ENCODE measurements around the gene TBC1D14.
A peak's percentile ranks its signal among the peaks of the same experiment; 100 is the strongest.

Gene TBC1D14

DNA sequence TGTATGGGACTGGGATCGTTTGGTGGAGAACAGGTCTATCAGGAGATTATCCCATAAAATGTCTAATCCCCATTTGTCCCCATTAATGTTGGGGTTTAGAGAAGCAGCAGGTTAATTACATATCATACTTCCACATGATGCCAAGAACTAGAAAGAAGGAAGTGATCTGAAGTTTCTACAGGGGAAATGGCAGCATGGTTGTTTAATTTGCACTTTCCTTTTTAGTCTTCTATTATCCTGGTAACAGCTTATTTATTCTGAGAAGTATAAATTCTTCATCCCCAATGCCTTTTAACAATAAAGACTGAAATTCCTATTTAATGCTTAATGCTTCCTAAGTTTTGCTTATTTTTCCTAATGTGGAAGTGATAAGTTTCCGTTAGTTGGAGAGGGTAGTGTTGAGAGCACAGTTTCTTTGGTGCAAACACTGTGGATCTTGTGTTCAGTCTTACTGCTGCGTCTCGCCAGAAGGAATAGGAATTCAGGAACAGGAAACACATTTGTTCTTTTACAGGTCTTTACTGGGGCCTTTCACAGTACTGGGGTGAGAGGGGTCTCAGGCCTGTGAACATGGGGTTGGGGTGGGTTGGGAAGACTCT lies 74.0 kb downstream of the TBC1D14 start:
- DNase-seq: no peak

DNA sequence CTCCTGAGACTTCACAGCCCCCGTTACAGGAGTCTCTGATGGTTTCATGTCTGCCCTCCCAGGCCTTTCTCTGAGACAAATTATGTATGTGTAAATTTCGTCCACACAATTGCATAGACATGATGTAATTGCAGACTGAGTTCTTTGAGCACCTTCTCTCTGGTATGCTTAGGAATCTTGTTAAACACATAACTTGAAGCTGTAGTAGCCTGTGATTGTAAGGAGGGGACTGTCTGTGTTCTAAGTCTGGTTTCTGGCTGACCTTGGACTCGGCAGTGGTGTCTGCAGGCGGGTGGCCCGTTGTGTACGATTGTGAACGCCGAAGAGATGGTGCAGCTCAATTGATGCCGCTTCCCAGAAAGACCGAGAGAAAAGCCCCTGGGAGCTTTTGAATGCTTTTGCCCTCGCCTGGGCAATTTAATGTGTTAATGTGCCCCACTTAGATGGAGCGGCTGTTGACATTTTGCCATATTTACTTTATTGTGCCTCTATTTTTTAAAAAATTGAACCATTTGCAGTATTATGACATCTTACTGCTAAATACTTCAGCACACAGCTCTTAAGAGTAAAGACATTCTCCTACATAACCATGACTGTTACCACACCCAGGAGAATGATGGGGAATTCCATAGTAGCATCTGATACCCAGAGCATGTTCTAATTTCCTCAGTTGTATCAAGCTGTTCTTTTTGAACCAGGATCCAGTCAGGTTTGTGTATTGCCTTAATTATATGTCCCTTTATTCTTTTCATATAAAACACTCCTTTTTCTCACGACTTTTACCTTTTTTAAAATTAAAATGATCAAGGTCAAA lies 75.2 kb downstream of the TBC1D14 start:
- DNase-seq: no peak

DNA sequence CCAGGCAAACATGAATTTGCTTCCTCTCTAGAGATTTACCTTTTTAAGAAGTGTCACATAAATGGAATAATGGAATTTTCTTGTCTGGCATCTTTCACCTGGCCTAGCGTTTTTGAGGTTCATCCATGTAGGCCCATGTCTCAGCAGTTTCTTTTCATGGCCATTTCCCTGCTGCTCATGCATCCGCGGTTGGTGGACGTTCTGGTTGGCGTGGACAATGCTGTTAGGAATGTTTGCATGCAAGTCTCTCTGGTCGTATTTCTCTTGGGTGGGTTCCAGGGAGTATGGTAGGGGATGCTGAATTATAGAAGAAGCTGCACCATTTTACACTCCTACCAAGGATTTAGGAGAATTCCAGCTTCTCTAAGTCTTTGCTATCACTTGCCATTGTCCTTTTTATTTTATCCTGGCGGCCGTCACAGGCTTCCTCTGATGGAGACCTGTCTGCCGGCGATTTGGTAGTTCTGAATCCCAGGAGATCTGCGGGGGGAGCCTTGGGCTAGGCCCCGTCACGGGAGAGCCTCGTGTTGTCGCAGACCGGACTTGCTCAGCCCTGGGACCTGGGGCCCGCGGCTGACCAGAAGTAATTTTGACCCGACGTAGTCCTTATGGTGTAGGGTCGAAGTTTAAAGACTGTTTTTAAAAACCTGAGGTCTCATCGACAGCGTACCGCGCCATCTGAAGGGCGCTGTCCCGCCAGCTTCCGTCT lies 76.6 kb downstream of the TBC1D14 start:
- no peak for DNase-seq

DNA sequence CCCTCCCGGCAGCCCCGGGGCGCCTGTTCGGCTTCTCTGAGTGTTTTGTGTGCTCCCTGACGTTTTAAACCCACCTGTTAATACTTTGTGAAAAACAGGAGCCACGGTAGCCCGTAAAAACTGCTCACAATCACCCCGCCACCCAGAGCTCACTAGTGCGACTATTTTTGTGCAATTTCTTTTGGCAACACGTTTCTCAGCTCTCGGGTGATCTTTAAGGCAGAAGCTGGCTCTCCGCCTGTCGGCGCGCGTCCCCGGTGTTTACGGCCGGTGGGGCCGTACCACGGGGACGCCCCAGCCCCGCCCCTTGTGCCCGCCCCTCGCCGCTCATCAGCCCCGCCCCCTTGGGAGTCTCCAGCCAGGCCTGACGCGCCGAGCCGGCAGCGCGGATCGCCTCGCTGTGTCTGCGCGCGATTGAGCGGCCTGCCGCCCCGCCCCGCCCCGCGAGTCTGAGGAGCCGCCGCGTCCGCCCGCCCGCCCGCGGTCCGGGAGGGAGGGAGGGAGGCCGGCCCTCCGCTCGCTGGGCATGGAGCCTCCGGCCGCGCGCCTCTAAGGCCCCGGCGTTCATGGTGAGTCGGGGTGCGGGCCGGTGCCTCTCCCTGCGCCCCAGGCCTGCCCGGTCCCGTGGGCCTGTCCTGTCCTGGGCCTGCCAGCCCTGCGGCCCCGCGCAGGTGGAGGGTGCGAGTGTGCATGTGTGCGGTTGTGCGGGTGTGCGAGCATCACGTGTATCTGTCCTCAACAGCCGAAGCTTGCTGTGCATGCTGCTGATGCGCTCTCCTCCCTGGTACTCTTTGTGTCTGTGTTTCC lies 77.4 kb downstream of the TBC1D14 start:
- DNase-seq: peak; percentile 62

DNA sequence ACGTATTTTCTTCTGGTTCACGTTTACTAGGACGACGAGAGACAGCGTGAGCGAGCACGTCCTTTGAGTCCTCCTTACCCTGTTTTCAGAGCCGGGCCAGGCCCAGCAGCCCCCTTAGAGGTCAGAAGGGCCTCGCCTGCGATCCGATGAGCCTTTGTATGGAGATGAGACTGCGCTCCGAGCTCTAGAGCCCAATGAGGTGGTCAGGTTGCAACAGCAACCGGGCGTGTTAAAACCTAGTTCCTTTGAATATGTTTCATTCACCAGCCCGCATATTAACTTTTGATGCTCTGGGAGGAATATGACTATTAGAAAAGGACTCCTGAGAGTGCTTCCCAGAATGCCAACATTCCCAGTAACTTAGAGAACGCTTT lies 77.9 kb downstream of the TBC1D14 start:
- DNase-seq: no peak

DNA sequence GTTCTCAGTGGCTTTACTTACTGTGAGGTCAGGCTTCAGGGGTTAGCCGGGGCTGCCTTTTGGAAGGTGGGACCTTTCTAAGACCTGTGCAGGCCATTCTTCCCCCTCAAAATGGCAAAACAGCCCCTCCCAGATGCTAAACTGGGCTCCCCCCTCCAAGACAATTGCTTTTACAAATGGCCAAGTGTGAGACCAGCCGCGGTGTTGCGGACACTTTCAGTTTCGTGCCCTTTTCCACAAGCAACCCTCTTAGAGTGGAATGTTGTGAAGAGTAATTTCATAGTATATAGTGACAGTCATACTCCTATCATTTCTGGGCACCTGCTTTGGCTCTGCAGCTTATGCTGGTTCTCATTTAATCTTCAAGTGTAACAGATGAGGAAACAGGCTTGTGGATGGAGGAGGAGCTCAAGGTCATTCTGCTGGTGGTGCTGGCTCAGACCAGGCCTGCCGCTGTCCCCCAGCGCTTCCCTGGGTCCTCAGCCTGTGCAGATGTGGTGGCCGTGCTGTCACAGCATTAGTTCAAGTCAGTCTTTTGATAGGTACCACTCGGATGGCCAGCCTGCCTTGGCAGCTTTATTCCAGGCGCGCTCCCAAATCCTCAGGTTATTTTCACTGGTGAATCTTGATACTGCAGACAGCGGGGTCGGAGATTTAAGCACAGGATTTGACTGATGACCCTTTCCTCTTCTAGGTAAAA lies 78.5 kb downstream of the TBC1D14 start:
- DNase-seq: no peak

DNA sequence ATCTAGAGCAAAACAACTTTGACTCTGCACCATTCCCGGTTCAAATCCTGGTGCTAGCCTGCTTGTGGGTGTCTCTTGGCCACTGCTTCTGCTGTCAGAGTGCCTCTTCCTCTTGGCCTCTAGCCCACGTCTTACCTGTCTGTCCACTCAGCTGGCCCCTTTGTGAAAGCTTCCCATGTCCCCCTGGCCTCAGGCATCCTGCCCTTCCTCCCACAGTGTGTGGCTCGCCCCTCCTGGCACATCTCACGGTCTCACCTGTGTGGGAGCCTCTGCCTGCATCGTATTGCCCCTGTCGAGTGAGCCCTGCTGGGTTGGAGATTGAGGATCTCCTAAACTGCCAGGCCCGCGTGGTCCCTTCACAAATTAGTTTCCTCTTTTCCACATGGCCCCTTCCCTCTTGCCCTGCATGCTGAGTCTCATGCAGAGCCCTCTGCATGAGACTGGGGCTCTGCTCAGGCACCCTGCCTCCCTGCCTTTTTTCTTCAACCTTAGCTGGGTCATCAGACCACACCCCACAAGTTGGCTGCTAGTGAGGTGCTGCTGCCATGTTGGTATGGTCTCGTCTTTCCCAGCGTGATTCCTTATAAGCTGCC lies 79.8 kb downstream of the TBC1D14 start:
- no peak for DNase-seq

DNA sequence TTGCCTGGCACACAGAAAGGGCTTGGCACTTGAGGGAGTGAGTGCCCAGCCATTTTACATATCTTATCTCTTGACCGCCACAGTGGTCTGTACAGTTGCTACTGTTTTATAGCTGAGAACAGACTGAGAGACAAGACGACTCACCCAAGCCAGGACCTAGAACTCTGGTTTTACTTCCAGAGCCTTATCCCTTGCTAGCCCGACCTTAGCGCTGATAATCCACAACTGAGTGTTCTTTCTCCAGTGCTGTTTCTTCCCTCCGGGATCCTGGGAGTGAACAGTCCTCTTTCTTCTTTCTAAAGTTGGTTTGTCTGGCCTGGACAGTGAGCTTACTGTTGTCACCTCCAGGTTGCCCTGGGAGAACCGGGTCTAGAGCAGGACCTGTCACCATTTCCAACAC lies 81.0 kb downstream of the TBC1D14 start:
- DNase-seq: no peak

DNA sequence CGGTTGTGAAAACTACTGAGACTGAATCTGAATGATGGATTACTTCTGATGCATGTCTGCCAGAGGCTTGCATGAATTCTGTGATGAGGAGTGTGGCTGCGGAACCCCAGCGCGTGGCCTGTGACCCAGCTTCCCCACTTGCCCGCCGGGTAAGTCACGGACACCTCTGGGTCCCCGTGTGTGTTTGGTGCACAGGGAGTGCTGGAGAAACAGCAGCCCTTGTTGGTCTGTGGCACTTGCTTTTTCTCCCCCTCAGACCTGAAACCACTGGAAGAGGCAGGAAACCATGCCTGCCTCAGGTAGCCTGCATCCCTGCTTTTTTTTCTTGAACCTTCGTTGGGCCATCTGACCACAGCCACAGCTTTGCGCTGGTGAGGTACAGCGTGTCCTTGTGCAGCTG lies 81.6 kb downstream of the TBC1D14 start:
- DNase-seq: no peak

DNA sequence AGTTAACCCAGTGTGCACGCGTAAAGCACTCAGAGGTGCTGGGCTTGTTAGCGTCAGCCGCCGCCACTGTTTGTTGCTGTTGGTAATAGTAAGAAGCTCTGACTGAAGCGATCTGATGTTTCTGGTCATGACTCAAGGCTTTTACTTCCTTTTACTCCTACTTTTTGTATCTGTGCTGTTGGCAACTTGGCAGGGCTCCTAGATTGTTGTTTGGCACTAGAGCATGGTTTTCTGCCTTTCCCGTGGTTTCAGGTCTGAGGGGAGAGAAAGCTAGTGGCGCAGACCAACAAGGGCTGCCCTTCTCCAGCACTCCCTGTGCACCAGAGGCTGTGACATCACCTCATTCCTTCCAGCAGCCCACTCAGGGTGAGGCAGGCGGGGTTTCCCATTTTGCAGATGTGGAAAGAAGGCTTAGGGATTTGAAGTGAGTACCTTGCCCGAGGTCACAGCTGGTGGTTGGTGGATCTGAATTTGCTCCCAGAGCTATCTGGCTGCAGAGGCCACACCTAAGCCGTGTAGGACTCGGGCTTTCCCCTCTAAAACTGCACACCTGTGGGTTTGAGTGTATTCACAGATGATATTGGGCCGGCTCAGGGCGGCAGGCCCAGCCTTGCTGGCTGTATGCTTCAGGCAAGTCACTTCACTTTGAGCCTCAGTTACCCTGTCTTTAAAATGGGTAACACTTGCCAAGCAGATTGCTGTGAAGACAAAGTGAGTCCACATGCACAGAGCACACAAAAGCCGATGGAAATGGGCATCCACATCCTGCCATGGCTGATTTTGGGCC lies 82.3 kb downstream of the TBC1D14 start:
- DNase-seq: no peak

DNA sequence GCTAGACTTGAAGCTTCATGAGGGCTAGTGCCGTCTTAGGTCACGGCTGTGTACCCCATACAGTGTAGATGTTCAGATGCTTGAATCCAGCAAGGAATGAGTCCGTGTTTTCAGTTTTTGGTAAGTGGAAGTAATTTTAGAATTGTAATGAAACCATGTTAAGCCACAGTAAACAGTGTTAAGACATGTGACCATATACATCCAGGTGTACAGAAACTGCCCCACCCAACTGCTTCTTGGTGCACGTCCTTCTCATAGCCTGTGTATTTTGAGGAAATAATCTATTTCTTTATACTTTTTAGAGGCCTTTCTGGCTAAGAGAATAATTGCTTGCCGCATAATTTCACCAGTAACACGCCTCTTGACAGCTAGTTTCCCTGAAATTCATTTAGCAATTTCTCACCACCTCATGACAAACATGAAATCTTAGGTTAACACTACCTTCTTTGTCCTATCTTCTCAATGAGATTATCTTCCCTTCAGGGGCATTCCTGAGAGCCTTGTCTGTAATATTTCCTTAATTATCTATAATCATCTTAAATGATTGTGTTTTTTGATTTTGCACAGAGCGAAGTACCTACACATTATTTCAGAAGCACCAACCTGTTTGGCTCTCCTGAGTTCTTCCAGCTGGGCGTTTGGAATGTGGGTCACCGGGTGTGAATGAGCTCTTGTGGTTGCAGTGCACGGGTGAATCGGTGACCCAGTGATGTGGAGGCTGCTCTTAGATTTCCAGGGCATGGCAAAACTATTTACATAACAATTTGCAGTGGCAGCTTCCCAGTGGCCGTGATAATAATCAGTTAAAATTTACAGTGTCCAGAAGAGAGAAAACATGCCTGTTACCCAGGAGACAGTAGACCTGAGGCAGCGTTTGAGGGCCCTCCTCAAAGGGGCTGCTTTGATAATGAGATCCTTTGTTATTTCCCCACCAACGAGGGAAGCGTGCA lies 83.4 kb downstream of the TBC1D14 start:
- no peak for DNase-seq

DNA sequence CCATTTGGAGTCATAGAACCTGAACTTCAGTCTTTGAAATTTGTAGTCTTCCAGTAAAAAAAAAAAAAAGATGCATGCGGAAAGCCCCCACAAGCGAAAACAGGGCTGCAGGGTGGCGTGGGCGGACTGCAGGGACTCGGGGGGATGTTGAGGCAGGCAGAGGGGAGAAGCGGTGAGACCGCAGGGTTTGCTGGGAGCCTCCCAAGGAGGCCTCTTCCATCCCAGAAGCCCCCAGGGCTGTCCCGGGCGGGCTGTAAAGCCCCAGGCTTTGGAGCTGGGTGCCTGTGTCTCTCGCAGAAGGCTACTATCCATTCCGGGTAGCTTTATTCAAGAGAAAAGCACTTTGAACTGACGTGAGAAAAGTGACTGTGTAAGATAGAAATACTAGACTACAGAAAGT lies 86.9 kb downstream of the TBC1D14 start:
- DNase-seq: no peak

DNA sequence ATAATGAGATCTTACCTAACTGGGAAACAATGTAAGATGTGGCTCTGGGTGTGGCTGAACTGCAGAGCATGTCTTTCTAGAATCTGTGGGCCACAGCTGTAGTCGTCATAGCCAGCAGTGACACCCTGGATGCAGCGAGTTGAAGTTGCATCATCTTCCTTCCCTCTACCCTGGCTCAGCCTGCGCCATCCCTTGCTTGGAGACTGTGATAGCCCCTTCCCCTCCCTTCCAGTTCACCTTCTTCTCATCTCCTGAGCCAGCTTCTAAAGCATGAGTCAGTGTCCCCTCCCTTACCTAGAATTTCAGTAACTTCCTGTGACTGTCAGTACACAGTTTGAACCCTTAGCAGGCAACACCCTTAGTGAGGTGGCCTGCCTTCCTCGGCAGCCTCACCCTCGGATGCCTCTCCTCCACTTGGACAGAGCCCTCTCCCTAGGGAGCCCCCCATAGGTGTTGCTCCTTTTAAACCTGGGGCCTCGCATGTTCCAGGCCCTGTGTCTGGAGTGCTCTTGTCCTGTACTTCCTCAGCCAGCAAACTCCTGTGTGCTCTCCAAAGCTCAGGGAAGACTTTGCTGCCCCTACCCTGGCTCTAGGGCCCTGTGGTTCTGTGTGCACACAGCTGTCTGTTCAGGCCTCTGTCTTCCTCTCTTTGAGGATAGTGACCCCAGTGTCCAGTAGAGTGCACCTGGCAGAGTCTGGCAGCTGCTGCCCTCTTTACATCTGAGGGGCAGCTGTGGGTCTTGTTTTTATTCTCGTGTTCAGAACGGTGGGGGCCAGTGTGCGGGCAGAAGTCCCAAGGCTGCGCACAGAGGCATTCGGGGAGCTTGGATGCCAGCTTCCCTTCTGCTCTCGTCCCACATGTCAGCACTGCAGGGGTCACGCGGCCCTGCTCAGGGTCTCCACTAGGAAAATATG lies 89.8 kb downstream of the TBC1D14 start:
- DNase-seq: no peak

DNA sequence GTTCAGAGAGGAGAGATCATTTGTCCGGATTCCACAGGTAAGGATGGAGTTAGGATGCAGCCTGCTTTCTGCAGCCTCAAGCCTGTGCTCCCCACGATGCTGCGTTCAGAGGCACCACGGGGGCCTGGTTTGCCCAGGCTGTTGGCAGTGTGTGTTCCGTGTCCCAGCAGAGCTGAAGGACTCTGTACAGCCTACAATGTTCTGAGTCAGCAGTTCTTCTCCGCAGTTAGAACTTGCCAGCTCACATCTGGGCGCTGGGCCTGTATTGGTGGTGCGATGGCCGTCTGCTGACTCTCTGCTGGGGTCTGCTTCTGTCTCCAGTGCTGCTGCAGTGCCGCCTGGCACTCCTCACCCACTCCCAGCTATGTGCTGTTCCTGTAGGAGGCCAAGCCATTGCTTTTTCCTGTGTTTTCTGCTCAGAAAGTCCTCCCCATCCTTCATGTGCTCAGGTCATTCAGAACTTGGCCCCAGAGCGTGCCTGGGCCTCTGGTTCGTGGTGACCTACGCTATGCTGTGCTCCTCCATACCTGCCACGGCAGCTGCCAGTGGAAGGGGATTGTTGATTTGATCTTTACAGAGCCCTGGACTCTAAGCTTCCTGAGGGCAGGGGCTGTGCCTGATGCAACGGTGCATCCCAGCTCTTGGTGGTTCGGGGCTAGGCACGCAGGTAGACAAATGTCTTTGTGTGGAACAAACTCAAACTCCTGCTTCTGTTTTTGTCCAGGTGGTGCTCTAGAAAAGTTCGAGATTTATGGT lies 91.0 kb downstream of the TBC1D14 start:
- no peak for DNase-seq

DNA sequence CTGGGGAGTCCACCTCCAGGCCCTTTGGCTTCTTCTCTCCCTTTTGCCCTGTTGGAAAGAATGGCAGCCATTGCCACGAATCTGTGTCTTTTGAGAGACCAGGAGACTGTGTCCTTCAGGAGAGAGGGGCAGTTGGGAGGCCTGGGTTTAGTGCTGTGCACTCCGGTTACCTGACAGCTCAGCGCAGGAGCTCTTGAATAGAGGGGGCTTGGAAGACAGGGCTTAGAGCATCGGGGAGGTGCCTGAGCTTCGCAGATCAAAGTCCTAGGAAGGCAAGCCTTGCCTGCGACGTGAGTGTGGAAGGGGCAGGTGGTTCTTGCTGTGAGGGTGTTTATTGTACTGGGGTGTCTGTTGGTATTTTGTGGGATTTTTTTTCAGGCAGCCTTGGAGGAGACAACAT lies 91.6 kb downstream of the TBC1D14 start:
- no peak for DNase-seq

DNA sequence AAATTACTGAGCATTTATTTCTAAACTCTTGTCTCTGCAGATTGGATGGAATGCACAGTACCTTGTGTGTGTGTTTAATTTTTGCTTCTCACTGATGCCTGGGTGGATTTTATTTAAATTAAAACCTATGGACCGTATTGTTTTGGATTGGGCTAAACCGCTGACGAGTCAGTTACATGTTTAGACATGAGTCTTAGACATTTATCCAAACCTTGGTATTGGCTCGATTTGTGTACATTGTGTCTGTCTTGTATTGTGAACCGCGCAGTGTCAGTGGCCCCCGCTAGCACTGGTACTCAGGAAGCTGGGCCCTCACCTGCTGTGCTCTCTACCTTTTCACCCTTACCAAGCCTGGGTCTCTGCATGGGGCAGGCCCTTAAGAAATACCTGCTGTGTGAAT lies 92.7 kb downstream of the TBC1D14 start:
- DNase-seq: no peak

DNA sequence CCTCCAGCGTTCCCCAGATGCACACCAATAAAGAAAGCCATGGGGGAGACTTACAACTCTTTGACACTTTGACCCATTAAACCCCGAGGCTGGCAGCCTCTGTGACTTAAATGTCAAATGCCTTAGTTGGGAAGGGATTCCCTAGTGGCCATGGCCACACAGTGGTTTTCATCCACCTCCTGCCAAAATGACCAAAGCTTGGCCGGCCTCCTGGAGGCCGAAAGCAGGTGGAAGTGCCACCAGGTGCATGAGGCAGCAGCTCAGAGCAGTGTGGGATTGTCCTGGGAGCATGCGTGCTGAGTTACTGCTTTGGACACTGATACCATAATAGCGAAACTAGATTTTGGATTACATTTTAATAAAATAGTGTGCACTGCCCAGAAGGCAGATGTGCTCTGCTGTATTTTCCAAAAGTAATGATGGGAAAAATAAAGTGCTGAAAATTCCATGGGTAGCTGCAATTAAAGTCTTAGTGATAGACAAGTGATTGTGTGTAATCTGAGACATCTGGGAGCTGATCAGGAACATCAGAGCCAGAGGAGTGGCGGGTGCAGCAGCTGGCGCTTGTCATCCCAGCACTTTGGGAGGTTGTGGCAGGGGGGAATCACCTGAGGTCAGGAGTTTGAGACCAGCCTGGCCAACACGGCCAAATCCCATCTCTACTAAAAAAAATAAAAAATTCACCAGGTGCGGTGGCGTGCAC lies 93.7 kb downstream of the TBC1D14 start:
- DNase-seq: no peak

DNA sequence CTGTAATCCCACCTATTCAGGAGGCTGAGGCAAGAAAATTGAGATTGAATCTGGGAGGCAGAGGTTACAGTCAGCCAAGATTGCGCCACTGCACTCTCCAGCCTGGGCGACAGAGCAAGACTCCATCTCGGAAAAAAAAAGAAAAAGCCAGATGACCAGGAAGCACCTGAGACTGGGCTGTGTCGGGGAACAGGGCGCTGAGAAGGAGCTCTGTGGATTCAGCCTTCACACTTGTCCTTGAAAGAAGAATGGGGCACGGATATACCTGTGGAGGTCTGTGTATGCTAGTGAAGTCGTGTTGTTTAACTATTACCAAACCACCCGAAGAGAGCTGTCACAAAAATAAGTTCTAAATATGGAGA lies 94.2 kb downstream of the TBC1D14 start:
- no peak for DNase-seq
